Left ventricle myocardium inferior (tissue), 1 donor: ENCODE measurements around the gene QPCTL. TPM values are rescaled to one million over a fixed set of nuclear protein-coding genes. Genes with fewer than 3 reads are reported as not detected.

Experiments used
- DNase-seq: peaks from one replicate; pipeline ENCODE4 v3.0.0-alpha.2; 2020
- H3K27ac ChIP-seq: fragments of 200-600 bp; replicated peaks from 2 replicates; pipeline ENCODE4 v1.8.0; 2021
- H3K27me3 ChIP-seq: fragments of 200-600 bp; 2 replicates; pipeline ENCODE4 v1.8.0; 2021; ENCODE audit warnings: low read depth
- H3K36me3 ChIP-seq: fragments of 200-600 bp; 2 replicates; pipeline ENCODE4 v1.8.0; 2021
- H3K4me1 ChIP-seq: fragments of 200-600 bp; 2 replicates; pipeline ENCODE4 v1.8.0; 2021
- H3K4me3 ChIP-seq: fragments of 200-600 bp; 2 replicates; pipeline ENCODE4 v1.8.0; 2021; ENCODE audit warnings: mild to moderate bottlenecking, moderate library complexity
- H3K9me3 ChIP-seq: fragments of 200-600 bp; replicated peaks from 2 replicates; pipeline ENCODE4 v1.8.0; 2021
- intact Hi-C: fragments of 100-400 bp; cut with micrococcal nuclease; formaldehyde crosslinking; loops from one replicate; pipeline ENCODE4 v1.11.0; 2022
- total RNA-seq: library from RNA; stranded (reverse); fragmentation: NEBNext Ultra II Directional; extraction: Animal tissue kit (Norgen Biotek cat#: 25700); gene quantifications from one replicate; pipeline ENCODE4 v1.2.1, GENCODE V29; 2021
- TF ChIP-seq, protein P1 (sequence below): fragments of 200-600 bp; IDR thresholded peaks from 2 replicates; pipeline ENCODE4 v1.8.0; 2021; ENCODE audit warnings: antibody characterized with exemption, mild to moderate bottlenecking, borderline replicate concordance
- donor health status: DM: no; HTN: yes; CAD: no; lungs with severe emphysema.

QPCTL gene
- total RNA-seq, 1 donor from 2014 or later: 2.2 TPM

DNA sequence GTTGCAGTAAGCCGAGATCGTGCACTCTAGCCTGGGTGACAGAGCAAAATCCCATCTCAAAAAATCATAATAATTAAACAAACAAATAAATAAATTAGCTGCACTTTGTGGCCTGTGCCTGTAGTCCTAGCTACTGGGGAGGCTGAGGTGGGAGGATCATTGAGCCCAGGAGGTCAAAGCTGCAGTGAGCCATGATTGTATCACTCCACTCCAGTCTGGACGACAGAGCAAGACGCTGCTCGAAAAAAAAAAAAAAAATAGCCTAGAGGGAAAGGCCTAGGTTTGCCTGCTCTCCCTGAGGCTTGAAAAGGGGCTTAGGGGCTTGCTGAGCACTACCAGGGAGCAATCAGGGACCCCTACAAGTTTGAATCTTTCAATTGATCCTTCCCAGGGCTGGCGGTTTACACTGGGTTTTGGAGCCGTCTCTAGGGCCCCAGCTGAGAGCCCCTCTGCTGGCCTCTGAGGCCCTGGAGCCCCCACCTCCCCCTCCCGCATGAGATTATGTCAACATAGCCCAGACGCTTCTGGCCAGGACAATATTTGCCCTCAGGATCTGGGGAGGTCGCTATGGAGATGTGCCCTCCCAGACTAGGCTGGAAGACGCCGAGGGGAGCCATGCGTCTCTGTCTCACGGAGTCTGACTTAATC, 34.8 kb upstream of the QPCTL start:
- H3K4me1 ChIP-seq: no peaks in the 10 kb centered on the region
- TF ChIP-seq, protein P1, sequence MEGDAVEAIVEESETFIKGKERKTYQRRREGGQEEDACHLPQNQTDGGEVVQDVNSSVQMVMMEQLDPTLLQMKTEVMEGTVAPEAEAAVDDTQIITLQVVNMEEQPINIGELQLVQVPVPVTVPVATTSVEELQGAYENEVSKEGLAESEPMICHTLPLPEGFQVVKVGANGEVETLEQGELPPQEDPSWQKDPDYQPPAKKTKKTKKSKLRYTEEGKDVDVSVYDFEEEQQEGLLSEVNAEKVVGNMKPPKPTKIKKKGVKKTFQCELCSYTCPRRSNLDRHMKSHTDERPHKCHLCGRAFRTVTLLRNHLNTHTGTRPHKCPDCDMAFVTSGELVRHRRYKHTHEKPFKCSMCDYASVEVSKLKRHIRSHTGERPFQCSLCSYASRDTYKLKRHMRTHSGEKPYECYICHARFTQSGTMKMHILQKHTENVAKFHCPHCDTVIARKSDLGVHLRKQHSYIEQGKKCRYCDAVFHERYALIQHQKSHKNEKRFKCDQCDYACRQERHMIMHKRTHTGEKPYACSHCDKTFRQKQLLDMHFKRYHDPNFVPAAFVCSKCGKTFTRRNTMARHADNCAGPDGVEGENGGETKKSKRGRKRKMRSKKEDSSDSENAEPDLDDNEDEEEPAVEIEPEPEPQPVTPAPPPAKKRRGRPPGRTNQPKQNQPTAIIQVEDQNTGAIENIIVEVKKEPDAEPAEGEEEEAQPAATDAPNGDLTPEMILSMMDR: no peak
- no peaks in the 10 kb centered on the region for H3K36me3 ChIP-seq
- H3K27ac ChIP-seq: no peak overlapping the region
- peaks cover 51% of the 10 kb centered on the region for H3K27me3 ChIP-seq
- DNase-seq: no peak
- H3K9me3 ChIP-seq: no peaks in the 10 kb centered on the region
- intact Hi-C loops: no loop called here
- no peak overlapping the region for H3K4me3 ChIP-seq

DNA sequence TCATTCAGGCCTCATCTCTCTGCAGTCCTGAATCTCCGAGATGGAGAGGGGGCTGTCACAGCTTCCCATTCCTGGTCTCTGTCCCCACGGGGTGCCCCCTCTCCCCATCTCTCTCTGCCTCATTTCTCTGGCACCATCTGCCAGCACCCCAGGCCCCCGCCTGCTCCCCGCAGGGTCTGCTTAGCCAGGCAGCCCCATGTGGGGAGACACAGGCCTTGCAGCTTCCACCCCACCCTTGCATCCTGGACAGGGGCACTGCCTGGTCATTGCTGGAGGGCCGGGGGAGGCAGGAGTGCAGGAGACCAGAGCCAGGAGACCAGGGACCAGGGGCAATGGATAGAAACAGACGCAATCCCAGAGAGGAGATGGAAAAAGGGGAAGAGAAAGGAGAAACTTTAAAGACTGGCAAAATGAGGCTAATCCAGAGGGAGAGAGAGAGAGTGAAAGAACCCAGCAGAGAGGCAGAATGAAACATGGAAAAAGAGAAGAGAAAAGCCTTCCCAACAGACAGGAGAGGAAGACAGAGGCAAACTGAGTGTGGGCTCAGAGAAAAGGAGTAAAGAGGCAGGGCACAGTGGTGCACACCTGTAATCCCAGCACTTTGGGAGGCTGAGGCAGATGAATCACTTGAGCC, 33.3 kb upstream of the QPCTL start:
- intact Hi-C loops: no loop called here
- Histone ChIP-seq H3K27me3 (peaks cover 59% of the 10 kb centered on the region), H3K36me3 (no peaks in the 10 kb centered on the region), H3K9me3 (no peaks in the 10 kb centered on the region), H3K27ac (no peak overlapping the region), H3K4me3 (no peak overlapping the region), H3K4me1 (no peaks in the 10 kb centered on the region)
- DNase-seq: no peak
- TF ChIP-seq, protein P1: no peak

DNA sequence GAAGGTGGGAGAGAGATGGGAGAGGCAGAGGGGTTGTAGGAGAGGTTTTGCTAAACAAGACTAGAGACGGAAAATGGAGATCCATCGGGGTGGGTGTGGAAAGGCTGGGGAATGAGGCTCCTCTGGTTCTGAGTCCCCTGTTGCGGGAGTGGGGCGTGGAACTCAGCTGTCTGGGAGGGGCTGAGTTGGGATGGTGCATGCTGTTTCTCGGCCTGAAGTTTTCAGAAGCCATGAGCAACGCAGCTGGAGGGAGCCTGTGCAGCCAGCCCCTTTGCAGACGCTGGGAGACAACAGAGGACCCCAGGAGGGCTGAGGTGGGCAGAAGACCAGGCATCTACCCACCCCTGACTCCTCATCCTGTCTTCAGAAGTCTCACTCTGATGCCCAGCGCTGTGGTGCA, 31.8 kb upstream of the QPCTL start:
- TF ChIP-seq, protein P1: no peak
- Histone ChIP-seq H3K27me3 (peaks cover 68% of the 10 kb centered on the region), H3K4me3 (no peak overlapping the region)

DNA sequence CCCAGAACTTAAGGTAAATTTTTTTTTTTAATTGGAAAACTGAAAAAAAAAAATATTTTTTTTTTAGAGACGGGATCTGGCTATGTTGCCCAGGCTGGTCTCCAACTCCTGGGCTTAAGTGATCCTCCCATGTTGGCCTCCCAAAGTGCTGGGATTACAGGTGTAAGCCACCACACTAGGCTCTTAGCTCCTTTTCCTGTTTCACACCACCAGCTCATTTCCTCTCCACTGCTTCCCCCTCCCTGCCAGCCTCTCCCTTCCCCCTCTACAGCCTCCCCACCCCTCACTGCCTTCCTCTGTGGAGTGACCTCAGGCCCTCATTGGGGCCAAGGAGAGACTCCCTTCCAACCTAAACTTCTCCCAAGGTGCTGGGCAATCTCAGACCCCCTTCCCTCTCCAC, 28.7 kb upstream of the QPCTL start:
- DNase-seq: no peak

More for the DNA sequence above, 31.8 kb upstream of the QPCTL start:
- no peaks in the 10 kb centered on the region for H3K36me3 ChIP-seq
- DNase-seq: no peak
- intact Hi-C loops: no loop called here
- H3K9me3 ChIP-seq: no peaks in the 10 kb centered on the region
- no peaks in the 10 kb centered on the region for H3K4me1 ChIP-seq
- no peak overlapping the region for H3K27ac ChIP-seq

DNA sequence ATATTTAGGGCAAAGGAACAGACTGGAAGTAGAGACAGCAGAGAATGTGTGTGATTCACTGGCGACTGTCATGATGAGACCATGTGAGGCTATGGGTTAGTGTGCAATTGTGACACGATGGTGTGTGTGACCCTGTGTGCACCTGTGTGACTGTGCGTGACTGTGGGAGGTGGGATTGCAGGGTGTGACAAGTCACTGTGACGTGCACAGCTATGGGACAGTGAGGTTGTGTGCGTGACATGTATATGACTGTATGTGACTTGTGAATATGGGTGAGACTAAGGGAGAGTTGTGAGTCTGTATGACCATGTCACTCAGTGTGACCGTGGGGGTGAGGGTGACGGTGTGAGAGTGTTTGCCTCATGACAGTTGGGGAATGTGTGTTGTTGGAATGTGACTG, 27.9 kb upstream of the QPCTL start:
- Histone ChIP-seq H3K27me3 (peaks cover 94% of the 10 kb centered on the region), H3K4me1 (peaks cover 20% of the 10 kb centered on the region), H3K36me3 (no peaks in the 10 kb centered on the region), H3K9me3 (no peaks in the 10 kb centered on the region), H3K27ac (no peak overlapping the region), H3K4me3 (no peak overlapping the region)
- intact Hi-C loops: no loop called here
- TF ChIP-seq, protein P1: no peak
- DNase-seq: no peak

More for the DNA sequence above, 28.7 kb upstream of the QPCTL start:
- TF ChIP-seq, protein P1: no peak
- no peaks in the 10 kb centered on the region for H3K36me3 ChIP-seq
- peaks cover 94% of the 10 kb centered on the region for H3K27me3 ChIP-seq
- H3K4me1 ChIP-seq: peaks cover 13% of the 10 kb centered on the region
- intact Hi-C loops: no loop called here
- no peak overlapping the region for H3K27ac ChIP-seq
- H3K4me3 ChIP-seq: no peak overlapping the region
- no peaks in the 10 kb centered on the region for H3K9me3 ChIP-seq
